GM12874 (cell line): Measurements from ENCODE around the gene ISOC2.

Experiments
- CTCF ChIP-seq: IDR thresholded peaks from 2 replicates; pipeline ENCODE4 v1.5.1; 2011; ENCODE audit warnings: low read depth, mild to moderate bottlenecking, control low read depth, low read length, moderate library complexity; ENCODE audit not compliant: insufficient read depth

ISOC2 gene

GRCh38 chr19:55441692-55442321 is 19.6 kb downstream of the ISOC2 start:
- TF ChIP-seq CTCF, result no peak

- no peak for TF ChIP-seq CTCF
Measured at GRCh38 chr19:55441319-55441691, 20.1 kb downstream of the ISOC2 start.

- TF ChIP-seq CTCF, result no peak
Measured at GRCh38 chr19:55440411-55441105, 20.9 kb downstream of the ISOC2 start.

GRCh38 chr19:55439052-55439451 is 22.4 kb downstream of the ISOC2 start:
- TF ChIP-seq CTCF, result no peak

- TF ChIP-seq CTCF, result no peak
Measured at GRCh38 chr19:55437410-55437809, 24.0 kb downstream of the ISOC2 start.

GRCh38 chr19:55436847-55437246 is 24.6 kb downstream of the ISOC2 start:
- TF ChIP-seq CTCF, result no peak

GRCh38 chr19:55435020-55435419 is 26.4 kb downstream of the ISOC2 start:
- TF ChIP-seq CTCF, result no peak
